WTC11 (cell line): ENCODE results near the gene NCKAP5. TPM values are rescaled to one million over a fixed set of nuclear protein-coding genes. Genes with fewer than 3 reads are reported as not detected.
A peak's percentile ranks its signal among the peaks of the same experiment; 100 is the strongest.

ENCODE experiments used
- ATAC-seq: fragments of 200-7000 bp; cut with Tn5 transposase; 2 replicates; pipeline ENCODE4 v1.10.0; 2021; ENCODE audit warnings: mild to moderate bottlenecking, moderate library complexity
- CTCF ChIA-PET: fragments of 300-600 bp; sonication (Branson Sonifier 250); formaldehyde crosslinking; loops from one replicate; lab custom pipeline; 2021; ENCODE audit warnings: antibody characterized with exemption; lab: Charles Lee
- POLR2A ChIA-PET: fragments of 350-600 bp; sonication (Branson Sonifier 250); formaldehyde crosslinking; loops from one replicate; lab custom pipeline; 2021; ENCODE audit warnings: antibody characterized with exemption; lab: Charles Lee
- DNase-seq: peaks from one replicate; pipeline ENCODE4 v3.0.0; 2021; ENCODE audit warnings: low spot score
- H3K27ac Mint-ChIP-seq: 2 replicates; pipeline ENCODE4 v1.8.0; 2021; ENCODE audit warnings: mixed read lengths
- H3K27me3 Mint-ChIP-seq: 2 replicates; pipeline ENCODE4 v1.8.0; 2021; ENCODE audit warnings: low read depth, mild to moderate bottlenecking, moderate library complexity, mixed read lengths
- H3K36me3 Mint-ChIP-seq: 2 replicates; pipeline ENCODE4 v1.8.0; 2021; ENCODE audit warnings: mixed read lengths
- H3K4me1 Mint-ChIP-seq: 2 replicates; pipeline ENCODE4 v1.8.0; 2022; ENCODE audit warnings: mixed read lengths
- H3K4me3 Mint-ChIP-seq: 2 replicates; pipeline ENCODE4 v1.8.0; 2021; ENCODE audit warnings: mild to moderate bottlenecking, moderate library complexity, mixed read lengths
- H3K9me3 Mint-ChIP-seq: 2 replicates; pipeline ENCODE4 v1.8.0; 2021; ENCODE audit warnings: mixed read lengths
- ATF2 ChIP-seq: sonication (generic); formaldehyde crosslinking; IDR thresholded peaks from 2 replicates; pipeline ENCODE4 v1.8.1; 2022; ENCODE audit warnings: low read depth, missing genetic modification reagents, borderline replicate concordance
- ATF6 ChIP-seq: sonication (generic); formaldehyde crosslinking; IDR thresholded peaks from 2 replicates; pipeline ENCODE4 v1.8.1; 2023; ENCODE audit warnings: mild to moderate bottlenecking, missing genetic modification reagents
- CDX4 ChIP-seq: fragments of 250-450 bp; sonication (Bioruptor Pico); IDR thresholded peaks from 2 replicates; pipeline ENCODE4 v1.9.0; 2021; ENCODE audit warnings: moderate library complexity, mild to moderate bottlenecking, inconsistent platforms, borderline replicate concordance
- CREM ChIP-seq: sonication (generic); formaldehyde crosslinking; IDR thresholded peaks from 2 replicates; pipeline ENCODE4 v1.8.1; 2022; ENCODE audit warnings: mild to moderate bottlenecking, missing genetic modification reagents, moderate library complexity
- E2F1 ChIP-seq: sonication (generic); formaldehyde crosslinking; IDR thresholded peaks from 2 replicates; pipeline ENCODE4 v1.8.0; 2022; ENCODE audit warnings: mild to moderate bottlenecking, missing genetic modification reagents
- FOXJ3 ChIP-seq: sonication (generic); formaldehyde crosslinking; IDR thresholded peaks from 2 replicates; pipeline ENCODE4 v1.9.0; 2021; ENCODE audit warnings: missing genetic modification reagents, mild to moderate bottlenecking, borderline replicate concordance
- GABPB1 ChIP-seq: sonication (generic); formaldehyde crosslinking; IDR thresholded peaks from 2 replicates; pipeline ENCODE4 v1.8.1; 2023; ENCODE audit warnings: mild to moderate bottlenecking, missing genetic modification reagents
- HMGA2 ChIP-seq: fragments of 250-450 bp; sonication (Bioruptor Pico); IDR thresholded peaks from 2 replicates; pipeline ENCODE4 v1.4.0; 2021; ENCODE audit warnings: mild to moderate bottlenecking, moderate library complexity
- JAZF1 ChIP-seq: fragments of 250-450 bp; sonication (Bioruptor Pico); IDR thresholded peaks from 2 replicates; pipeline ENCODE4 v1.9.0; 2021; ENCODE audit warnings: moderate library complexity, mild to moderate bottlenecking, inconsistent platforms
- NFE2L1 ChIP-seq: sonication (generic); formaldehyde crosslinking; IDR thresholded peaks from 2 replicates; pipeline ENCODE4 v1.8.1; 2023; ENCODE audit warnings: missing genetic modification reagents
- NFYB ChIP-seq: sonication (generic); formaldehyde crosslinking; conservative IDR thresholded peaks from 2 replicates; pipeline ENCODE4 v1.8.0; 2022; ENCODE audit warnings: low read depth, missing genetic modification reagents
- RELA ChIP-seq: sonication (generic); formaldehyde crosslinking; IDR thresholded peaks from 2 replicates; pipeline ENCODE4 v1.8.1; 2022; ENCODE audit warnings: missing genetic modification reagents, mild to moderate bottlenecking, borderline replicate concordance
- SMAD3 ChIP-seq: sonication (generic); formaldehyde crosslinking; IDR thresholded peaks from 2 replicates; pipeline ENCODE4 v1.8.0; 2022; ENCODE audit warnings: missing genetic modification reagents, mild to moderate bottlenecking, borderline replicate concordance
- SMAD4 ChIP-seq: sonication (generic); formaldehyde crosslinking; IDR thresholded peaks from 2 replicates; pipeline ENCODE4 v1.8.0; 2022; ENCODE audit warnings: mild to moderate bottlenecking, missing genetic modification reagents
- SOX15 ChIP-seq: fragments of 250-450 bp; sonication (Bioruptor Pico); IDR thresholded peaks from 2 replicates; pipeline ENCODE4 v1.9.0; 2021; ENCODE audit warnings: mild to moderate bottlenecking
- USF2 ChIP-seq: sonication (generic); formaldehyde crosslinking; IDR thresholded peaks from 2 replicates; pipeline ENCODE4 v1.8.1; 2023; ENCODE audit warnings: mild to moderate bottlenecking, missing genetic modification reagents, moderate library complexity
- ZBTB21 ChIP-seq: sonication (generic); formaldehyde crosslinking; IDR thresholded peaks from 2 replicates; pipeline ENCODE4 v1.8.1; 2023; ENCODE audit warnings: mild to moderate bottlenecking, missing genetic modification reagents, borderline replicate concordance
- ZNF121 ChIP-seq: sonication (generic); formaldehyde crosslinking; IDR thresholded peaks from 2 replicates; pipeline ENCODE4 v1.8.0; 2023; ENCODE audit warnings: missing genetic modification reagents
- ZNF671 ChIP-seq: fragments of 250-450 bp; sonication (Bioruptor Pico); IDR thresholded peaks from 2 replicates; pipeline ENCODE4 v1.8.0; 2021; ENCODE audit warnings: mild to moderate bottlenecking
- total RNA-seq: library from RNA; stranded (reverse); gene quantifications from 3 replicates; pipeline ENCODE4 v1.2.3, GENCODE V29; 2021
- TF ChIP-seq, protein P1 (sequence below): sonication (generic); formaldehyde crosslinking; IDR thresholded peaks from 2 replicates; pipeline ENCODE4 v1.8.0; 2023; ENCODE audit warnings: mild to moderate bottlenecking, missing genetic modification reagents
- TF ChIP-seq, protein P2 (sequence below): sonication (generic); formaldehyde crosslinking; IDR thresholded peaks from 2 replicates; pipeline ENCODE4 v1.8.1; 2023; ENCODE audit warnings: mild to moderate bottlenecking, missing genetic modification reagents, moderate library complexity

Gene NCKAP5
- total RNA-seq, 1 experiment from 2014 or later, result 0.55 TPM

GRCh38 chr2:133602538-133602937 is 34.3 kb upstream of the NCKAP5 start (continued):
- TF ChIP-seq SOX15 (CRISPR knock-in tag), result no peak
- TF ChIP-seq CDX4 (CRISPR knock-in tag), result no peak
- TF ChIP-seq, all 79 proteins: peak for 0

DNA sequence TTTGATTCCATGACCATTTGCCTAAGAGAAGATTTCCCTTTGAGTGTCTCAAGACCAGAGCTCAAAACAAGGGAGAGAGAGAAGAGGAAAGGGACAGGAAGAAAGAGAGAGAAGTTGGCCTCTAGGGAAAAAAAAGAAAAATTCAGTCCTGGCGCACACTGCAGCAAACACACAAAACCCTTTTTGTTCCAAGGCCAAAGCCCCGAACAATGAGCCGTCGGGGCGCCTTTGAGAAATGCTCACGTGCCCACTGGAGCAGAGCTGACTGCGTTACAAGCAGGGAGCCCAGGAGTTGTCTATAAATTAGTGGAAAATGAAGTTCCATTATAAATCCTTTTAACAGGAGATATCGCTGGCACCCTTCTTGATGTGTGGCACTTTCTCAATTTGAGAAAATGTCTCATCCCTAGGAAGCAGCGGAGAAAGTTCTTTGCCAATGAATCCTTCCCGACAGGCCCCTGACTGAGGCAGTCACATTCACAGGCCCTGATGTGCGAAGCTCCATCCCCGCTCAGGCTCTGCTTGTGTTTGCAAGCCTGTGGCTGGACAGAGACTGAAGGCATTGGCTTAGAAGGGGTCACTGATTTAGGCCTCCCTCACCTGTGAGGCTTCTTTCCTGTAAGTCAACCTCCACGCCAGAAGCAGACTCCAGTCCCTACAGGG is 32.1 kb upstream of the NCKAP5 start:
- CTCF ChIA-PET, result no interaction called here
- H3K4me3 Mint-ChIP-seq, result no peak overlapping the region
- DNase-seq (no peak), ATAC-seq (peak; percentile 23; the same call in 1 of the 2 replicates)
- H3K27me3 Mint-ChIP-seq, result no peaks in the 10 kb centered on the region; the same call in 1 of the 2 replicates
- POLR2A ChIA-PET, result interaction anchor here (0.6 kb wide), 1 partner anchor 33 kb away, joined by 3 read pairs; no protein-coding TSS in a partner anchor
- peaks cover 28% of the 10 kb centered on the region for H3K4me1 Mint-ChIP-seq
- H3K9me3 Mint-ChIP-seq, result no peaks in the 10 kb centered on the region
- H3K36me3 Mint-ChIP-seq, result no peaks in the 10 kb centered on the region
- TF ChIP-seq E2F1 (CRISPR knock-in tag) (no peak), USF2 (CRISPR knock-in tag) (peak; percentile 44), HMGA2 (CRISPR knock-in tag) (peak; percentile 37; the same call in 1 of the 2 replicates)
- no peak overlapping the region for H3K27ac Mint-ChIP-seq

- no peaks in the 10 kb centered on the region for H3K9me3 Mint-ChIP-seq
- ChIA-PET CTCF (no interaction called here), POLR2A (no interaction called here)
- ATAC-seq (peak; percentile 14; the same call in 1 of the 2 replicates), DNase-seq (no peak)
- no peaks in the 10 kb centered on the region for H3K36me3 Mint-ChIP-seq
- no peak overlapping the region for H3K27ac Mint-ChIP-seq
- peaks cover 24% of the 10 kb centered on the region for H3K4me1 Mint-ChIP-seq
- no peaks in the 10 kb centered on the region; the same call in 1 of the 2 replicates for H3K27me3 Mint-ChIP-seq
- H3K4me3 Mint-ChIP-seq, result no peak overlapping the region
- TF ChIP-seq CREM (CRISPR knock-in tag) (no peak), SMAD4 (CRISPR knock-in tag) (no peak), ATF6 (CRISPR knock-in tag) (no peak), ATF2 (CRISPR knock-in tag) (no peak), ZBTB21 (CRISPR knock-in tag) (no peak), ZNF671 (CRISPR knock-in tag) (no peak), JAZF1 (no peak), FOXJ3 (CRISPR knock-in tag) (no peak), NFE2L1 (CRISPR knock-in tag) (no peak), RELA (CRISPR knock-in tag) (no peak), NFYB (CRISPR knock-in tag) (no peak), GABPB1 (CRISPR knock-in tag) (no peak), ZNF121 (CRISPR knock-in tag) (no peak), SMAD3 (CRISPR knock-in tag) (no peak)
- TF ChIP-seq, protein P1, sequence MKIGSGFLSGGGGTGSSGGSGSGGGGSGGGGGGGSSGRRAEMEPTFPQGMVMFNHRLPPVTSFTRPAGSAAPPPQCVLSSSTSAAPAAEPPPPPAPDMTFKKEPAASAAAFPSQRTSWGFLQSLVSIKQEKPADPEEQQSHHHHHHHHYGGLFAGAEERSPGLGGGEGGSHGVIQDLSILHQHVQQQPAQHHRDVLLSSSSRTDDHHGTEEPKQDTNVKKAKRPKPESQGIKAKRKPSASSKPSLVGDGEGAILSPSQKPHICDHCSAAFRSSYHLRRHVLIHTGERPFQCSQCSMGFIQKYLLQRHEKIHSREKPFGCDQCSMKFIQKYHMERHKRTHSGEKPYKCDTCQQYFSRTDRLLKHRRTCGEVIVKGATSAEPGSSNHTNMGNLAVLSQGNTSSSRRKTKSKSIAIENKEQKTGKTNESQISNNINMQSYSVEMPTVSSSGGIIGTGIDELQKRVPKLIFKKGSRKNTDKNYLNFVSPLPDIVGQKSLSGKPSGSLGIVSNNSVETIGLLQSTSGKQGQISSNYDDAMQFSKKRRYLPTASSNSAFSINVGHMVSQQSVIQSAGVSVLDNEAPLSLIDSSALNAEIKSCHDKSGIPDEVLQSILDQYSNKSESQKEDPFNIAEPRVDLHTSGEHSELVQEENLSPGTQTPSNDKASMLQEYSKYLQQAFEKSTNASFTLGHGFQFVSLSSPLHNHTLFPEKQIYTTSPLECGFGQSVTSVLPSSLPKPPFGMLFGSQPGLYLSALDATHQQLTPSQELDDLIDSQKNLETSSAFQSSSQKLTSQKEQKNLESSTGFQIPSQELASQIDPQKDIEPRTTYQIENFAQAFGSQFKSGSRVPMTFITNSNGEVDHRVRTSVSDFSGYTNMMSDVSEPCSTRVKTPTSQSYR, result no peak
- TF ChIP-seq, protein P2, sequence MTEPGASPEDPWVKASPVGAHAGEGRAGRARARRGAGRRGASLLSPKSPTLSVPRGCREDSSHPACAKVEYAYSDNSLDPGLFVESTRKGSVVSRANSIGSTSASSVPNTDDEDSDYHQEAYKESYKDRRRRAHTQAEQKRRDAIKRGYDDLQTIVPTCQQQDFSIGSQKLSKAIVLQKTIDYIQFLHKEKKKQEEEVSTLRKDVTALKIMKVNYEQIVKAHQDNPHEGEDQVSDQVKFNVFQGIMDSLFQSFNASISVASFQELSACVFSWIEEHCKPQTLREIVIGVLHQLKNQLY (CRISPR knock-in tag), result no peak
These were observed 31.5 kb upstream of the NCKAP5 start for GRCh38 chr2:133599811-133600210.
